Measurements from ENCODE around the gene TDRD1. TPM values are rescaled to one million over a fixed set of nuclear protein-coding genes. Genes with fewer than 3 reads are reported as not detected.

TDRD1 gene
- total and polyA plus RNA-seq, 2 donors (not counting 1 experiment from before 2014, with no cell fraction given) = 0.10 to 0.22 TPM

DNA sequence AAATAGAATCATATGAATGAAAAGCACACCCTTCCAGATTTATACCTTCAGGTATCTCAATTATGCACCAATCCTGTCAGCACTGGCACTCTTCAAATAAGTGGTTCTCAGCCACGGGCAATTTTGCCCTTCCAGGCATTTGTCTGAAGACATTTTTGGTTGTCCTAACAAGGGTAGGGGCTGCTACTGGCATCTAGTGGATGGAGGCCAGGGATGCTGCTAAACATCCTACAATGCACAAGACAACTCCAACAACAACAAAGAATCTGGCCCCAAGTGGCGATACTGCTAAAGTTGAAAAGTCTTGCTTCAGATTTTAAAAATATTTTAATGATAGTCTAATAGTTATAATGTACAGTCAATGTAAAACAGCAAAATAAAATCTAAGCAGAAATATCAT is 21.2 kb upstream of the TDRD1 start:
- no peak for ATAC-seq (ENCODE audit: low read depth)

DNA sequence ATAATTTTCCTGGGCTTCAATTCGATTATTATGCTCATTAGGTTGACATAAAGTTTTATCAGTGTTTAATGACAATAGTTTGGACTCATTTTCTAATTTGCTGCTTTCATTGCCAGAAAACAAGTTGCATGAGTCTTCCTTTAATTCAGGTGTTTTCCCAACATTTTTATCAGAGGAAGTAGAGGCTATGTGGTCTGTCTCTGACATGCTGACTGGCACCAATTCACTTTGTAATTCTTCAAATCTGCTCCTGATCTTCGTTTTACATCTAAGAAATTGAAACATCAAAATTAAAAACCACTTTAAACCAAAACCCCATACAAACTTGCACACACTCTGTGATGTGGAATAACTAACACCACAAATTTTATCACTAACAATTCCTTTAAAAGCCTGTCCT is 16.1 kb upstream of the TDRD1 start:
- Mint-ChIP-seq H3K27me3 (no peaks in the 10 kb centered on the region), H3K4me3 (no peak overlapping the region), H3K4me1 (peaks cover 27% of the 10 kb centered on the region), H3K27ac (no peak overlapping the region), H3K9me3 (ENCODE audit: insufficient read depth) (no peaks in the 10 kb centered on the region)
- no peaks in the 10 kb centered on the region for H3K27me3 ChIP-seq (replicated peaks in 1 of 4; ENCODE audit: control extremely low read depth in 1 of 4, control insufficient read depth in 3 of 4, insufficient read depth in 4 of 4, low read length in 3 of 4)
- peaks cover 44% of the 10 kb centered on the region for H3K79me2 ChIP-seq (ENCODE audit: control insufficient read depth, insufficient read depth, low read length)
- H2AFZ ChIP-seq (ENCODE audit: insufficient read depth, low read depth, low read length, poor library complexity, severe bottlenecking) = no peak overlapping the region
- TF ChIP-seq, protein P1, sequence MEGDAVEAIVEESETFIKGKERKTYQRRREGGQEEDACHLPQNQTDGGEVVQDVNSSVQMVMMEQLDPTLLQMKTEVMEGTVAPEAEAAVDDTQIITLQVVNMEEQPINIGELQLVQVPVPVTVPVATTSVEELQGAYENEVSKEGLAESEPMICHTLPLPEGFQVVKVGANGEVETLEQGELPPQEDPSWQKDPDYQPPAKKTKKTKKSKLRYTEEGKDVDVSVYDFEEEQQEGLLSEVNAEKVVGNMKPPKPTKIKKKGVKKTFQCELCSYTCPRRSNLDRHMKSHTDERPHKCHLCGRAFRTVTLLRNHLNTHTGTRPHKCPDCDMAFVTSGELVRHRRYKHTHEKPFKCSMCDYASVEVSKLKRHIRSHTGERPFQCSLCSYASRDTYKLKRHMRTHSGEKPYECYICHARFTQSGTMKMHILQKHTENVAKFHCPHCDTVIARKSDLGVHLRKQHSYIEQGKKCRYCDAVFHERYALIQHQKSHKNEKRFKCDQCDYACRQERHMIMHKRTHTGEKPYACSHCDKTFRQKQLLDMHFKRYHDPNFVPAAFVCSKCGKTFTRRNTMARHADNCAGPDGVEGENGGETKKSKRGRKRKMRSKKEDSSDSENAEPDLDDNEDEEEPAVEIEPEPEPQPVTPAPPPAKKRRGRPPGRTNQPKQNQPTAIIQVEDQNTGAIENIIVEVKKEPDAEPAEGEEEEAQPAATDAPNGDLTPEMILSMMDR (IDR thresholded peaks at IDR 0.05) = no peak
- TF ChIP-seq EZH2 (IDR thresholded peaks at IDR 0.05; ENCODE audit: borderline replicate concordance, insufficient read depth, low read depth, low read length, poor library complexity, severe bottlenecking) = no peak
- no peak for ATAC-seq (ENCODE audit: low read depth)
- H3K9ac ChIP-seq (ENCODE audit: low read length) = no peak overlapping the region
- POLR2A ChIA-PET = no interaction called here
- H3K4me1 ChIP-seq (ENCODE audit: control insufficient read depth in 2 of 2, insufficient read depth in 2 of 2, low read length in 2 of 2) = no peaks in the 10 kb centered on the region
- H3K9me3 ChIP-seq (ENCODE audit: control extremely low read depth in 1 of 3, control insufficient read depth in 2 of 3, insufficient read depth in 1 of 3, low read length in 2 of 3) = no peaks in the 10 kb centered on the region
- peaks cover 22% of the 10 kb centered on the region for H4K20me1 ChIP-seq (ENCODE audit: control insufficient read depth, insufficient read depth, low read length, poor library complexity, severe bottlenecking)
- CTCF ChIA-PET = no interaction called here
- H3K27ac ChIP-seq (ENCODE audit: low read length in 2 of 2) = no peak overlapping the region
- intact Hi-C loops (cut with micrococcal nuclease) = no loop called here
- no peak for DNase-seq
- no peak overlapping the region for H3K4me3 ChIP-seq (ENCODE audit: control extremely low read depth in 1 of 5, extremely low read depth in 1 of 5, insufficient read depth in 1 of 5, low read depth in 2 of 5, low read length in 4 of 5)
- H3K4me2 ChIP-seq (replicated peaks; ENCODE audit: low read depth, low read length, poor library complexity, severe bottlenecking) = no peak overlapping the region
- H3K36me3 ChIP-seq (replicated peaks in 1 of 2; ENCODE audit: control extremely low read depth in 1 of 2, control insufficient read depth in 1 of 2, extremely low read depth in 1 of 2, insufficient read depth in 2 of 2, low read length in 1 of 2) = peaks cover 0 to 14% of the 10 kb centered on the region in 2 experiments
- WGBS (ENCODE audit: insufficient coverage) = 50% methylated on average over 1 of the region's 2 CpGs

More for the DNA sequence above, 21.2 kb upstream of the TDRD1 start:
- no peak overlapping the region for H2AFZ ChIP-seq (ENCODE audit: insufficient read depth, low read depth, low read length, poor library complexity, severe bottlenecking)
- H3K4me1 ChIP-seq (ENCODE audit: control insufficient read depth in 2 of 2, insufficient read depth in 2 of 2, low read length in 2 of 2) = no peaks in the 10 kb centered on the region
- H3K79me2 ChIP-seq (ENCODE audit: control insufficient read depth, insufficient read depth, low read length) = peaks cover 13% of the 10 kb centered on the region
- intact Hi-C loops (cut with micrococcal nuclease) = no loop called here
- Mint-ChIP-seq H3K9me3 (ENCODE audit: insufficient read depth) (no peaks in the 10 kb centered on the region), H3K27me3 (no peaks in the 10 kb centered on the region), H3K4me1 (peaks cover 13% of the 10 kb centered on the region), H3K27ac (no peak overlapping the region), H3K4me3 (no peak overlapping the region)
- no peak overlapping the region for H3K27ac ChIP-seq (ENCODE audit: low read length in 2 of 2)
- no peak overlapping the region for H3K4me2 ChIP-seq (replicated peaks; ENCODE audit: low read depth, low read length, poor library complexity, severe bottlenecking)
- H3K4me3 ChIP-seq (ENCODE audit: control extremely low read depth in 1 of 5, extremely low read depth in 1 of 5, insufficient read depth in 1 of 5, low read depth in 2 of 5, low read length in 4 of 5) = no peak overlapping the region
- no peak overlapping the region for H3K9ac ChIP-seq (ENCODE audit: low read length)
- H3K9me3 ChIP-seq (ENCODE audit: control extremely low read depth in 1 of 3, control insufficient read depth in 2 of 3, insufficient read depth in 1 of 3, low read length in 2 of 3) = no peaks in the 10 kb centered on the region
- ChIA-PET POLR2A (no interaction called here), CTCF (interaction anchor here (0.7 kb wide), 1 partner anchor 100 kb away, joined by 4 read pairs; no protein-coding TSS in a partner anchor)
- no peaks in the 10 kb centered on the region for H3K27me3 ChIP-seq (replicated peaks in 1 of 4; ENCODE audit: control extremely low read depth in 1 of 4, control insufficient read depth in 3 of 4, insufficient read depth in 4 of 4, low read length in 3 of 4)
- no peak for TF ChIP-seq EZH2 (IDR thresholded peaks at IDR 0.05; ENCODE audit: borderline replicate concordance, insufficient read depth, low read depth, low read length, poor library complexity, severe bottlenecking)
- TF ChIP-seq, protein P1 (IDR thresholded peaks at IDR 0.05) = no peak
- WGBS (ENCODE audit: insufficient coverage) = 100% methylated on average over 1 of the region's 2 CpGs
- no peak for DNase-seq
- H3K36me3 ChIP-seq (replicated peaks in 1 of 2; ENCODE audit: control extremely low read depth in 1 of 2, control insufficient read depth in 1 of 2, extremely low read depth in 1 of 2, insufficient read depth in 2 of 2, low read length in 1 of 2) = peaks cover 0 to 17% of the 10 kb centered on the region in 2 experiments
- H4K20me1 ChIP-seq (ENCODE audit: control insufficient read depth, insufficient read depth, low read length, poor library complexity, severe bottlenecking) = peaks cover 16% of the 10 kb centered on the region

All from B cell (primary cell).